Measurements from ENCODE around the gene AEBP2. TPM values are rescaled to one million over a fixed set of nuclear protein-coding genes. Genes with fewer than 3 reads are reported as not detected.

The AEBP2 gene
- polyA plus RNA-seq, 3 donors = 59.1 to 67.9 (median 64.1) TPM

GRCh38 chr12:19496219-19496878 lies 57.1 kb downstream of the AEBP2 start:
- no peak for DNase-seq (ENCODE audit: low read depth in 3 of 3, low spot score in 2 of 3)

GRCh38 chr12:19498099-19498498 lies 58.8 kb downstream of the AEBP2 start:
- no peak for DNase-seq (ENCODE audit: low read depth in 3 of 3, low spot score in 2 of 3)

GRCh38 chr12:19499030-19499429 lies 59.7 kb downstream of the AEBP2 start:
- no peak for DNase-seq (ENCODE audit: low read depth in 3 of 3, low spot score in 2 of 3)

- no peak for DNase-seq (ENCODE audit: low read depth in 3 of 3, low spot score in 2 of 3)
These were observed 67.2 kb downstream of the AEBP2 start for GRCh38 chr12:19506497-19506896.

DNA sequence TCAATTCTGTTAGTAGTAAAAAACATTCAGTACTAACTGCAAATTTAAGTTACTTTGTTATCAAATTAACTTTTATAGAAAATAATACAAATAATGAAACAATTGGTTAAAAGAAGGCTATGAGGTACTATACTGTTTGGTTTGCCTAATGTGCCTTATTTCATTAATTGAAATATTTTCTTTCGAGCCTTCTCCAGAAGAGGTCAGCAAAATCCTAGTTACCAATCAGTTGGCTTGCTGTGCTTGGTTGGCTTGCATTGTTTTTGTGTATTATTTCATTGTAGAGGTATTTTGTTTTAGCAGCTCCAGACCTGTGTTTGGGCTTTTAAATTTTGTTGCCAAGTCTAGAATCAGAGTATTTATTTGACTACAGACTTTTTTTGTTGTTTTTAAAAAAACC lies 68.5 kb downstream of the AEBP2 start:
- no peak for DNase-seq (ENCODE audit: low read depth in 3 of 3, low spot score in 2 of 3)

- DNase-seq (ENCODE audit: low read depth in 3 of 3, low spot score in 2 of 3) = no peak
These were observed 71.2 kb downstream of the AEBP2 start for GRCh38 chr12:19510461-19510860.

- no peak for DNase-seq (ENCODE audit: low read depth in 3 of 3, low spot score in 2 of 3)
These were observed 75.9 kb downstream of the AEBP2 start for GRCh38 chr12:19515179-19515578.

DNA sequence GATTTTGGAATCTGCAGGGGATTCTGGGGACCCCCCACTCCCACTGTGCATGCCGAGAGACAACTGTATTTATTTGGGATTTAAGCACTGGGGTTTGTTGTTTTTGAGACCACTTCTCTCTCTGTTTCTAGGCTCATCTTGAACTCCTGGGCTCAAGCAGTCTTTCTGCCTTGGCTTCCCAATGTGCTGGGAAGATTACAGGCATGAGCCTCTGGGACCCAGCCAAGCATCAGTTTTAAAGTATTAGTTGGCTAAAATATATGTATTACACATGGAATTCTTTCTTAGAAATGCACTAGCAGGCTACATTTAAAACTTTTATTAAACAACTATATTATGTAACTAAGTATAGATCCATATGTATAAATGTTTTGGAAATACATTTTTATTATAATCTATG lies 78.3 kb downstream of the AEBP2 start:
- DNase-seq (ENCODE audit: low read depth in 3 of 3, low spot score in 2 of 3) = no peak

DNA sequence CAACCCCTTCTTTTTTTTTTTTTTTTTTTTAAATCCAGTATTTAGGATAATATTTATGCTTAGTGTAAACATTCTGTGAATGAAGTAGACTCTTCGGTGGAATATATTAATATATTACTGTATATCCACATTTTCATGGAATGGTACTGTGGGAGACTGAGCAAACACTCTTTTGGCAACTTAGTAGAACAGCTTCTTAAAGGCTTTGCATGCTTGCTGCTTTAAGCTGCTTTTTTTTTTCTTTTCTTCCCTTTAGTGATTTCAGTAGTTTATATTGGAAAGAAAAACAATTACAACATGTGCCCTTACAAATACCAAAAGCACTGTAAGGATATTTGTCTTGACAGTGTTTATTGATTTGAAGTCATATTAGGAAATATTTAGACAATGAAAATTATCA lies 78.9 kb downstream of the AEBP2 start:
- no peak for DNase-seq (ENCODE audit: low read depth in 3 of 3, low spot score in 2 of 3)

DNA sequence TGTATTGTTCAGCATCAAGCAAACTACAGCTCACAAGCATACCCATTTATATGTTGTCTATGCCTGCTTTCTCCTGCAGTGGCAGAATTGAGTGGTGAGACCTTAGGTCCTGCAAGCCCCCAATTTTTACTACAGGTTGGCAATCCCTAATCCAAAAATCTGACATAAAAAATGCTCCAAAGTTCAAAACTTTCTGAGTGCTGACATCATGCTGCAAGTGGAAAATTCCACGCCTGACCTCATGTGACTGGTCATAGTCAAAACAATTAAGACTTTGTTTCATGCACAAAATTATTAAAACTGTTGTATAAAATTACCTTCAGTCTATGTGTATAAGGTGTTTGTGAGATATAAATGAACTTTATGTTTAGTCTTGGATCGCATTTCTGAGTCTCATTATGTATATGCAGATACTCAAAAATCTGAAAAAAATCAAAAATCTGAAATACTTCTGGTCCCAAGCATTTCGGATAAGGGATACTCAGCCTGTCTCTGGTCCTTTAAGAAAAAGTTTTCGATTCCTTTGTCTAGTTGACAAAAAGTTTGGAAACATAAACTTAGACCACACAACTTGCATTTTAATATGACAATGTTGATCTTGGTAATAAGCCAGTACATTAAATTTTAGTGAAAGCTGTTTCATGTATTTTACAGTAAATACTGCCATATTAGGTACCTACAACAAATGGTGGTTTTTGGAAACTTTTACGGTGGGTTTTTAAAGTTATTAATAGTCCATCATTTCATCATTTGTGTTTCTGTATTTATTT lies 81.5 kb downstream of the AEBP2 start:
- no peak for DNase-seq (ENCODE audit: low read depth in 3 of 3, low spot score in 2 of 3)

- DNase-seq (ENCODE audit: low read depth in 3 of 3, low spot score in 2 of 3) = no peak
These were observed 86.0 kb downstream of the AEBP2 start for GRCh38 chr12:19525274-19525673.

DNA sequence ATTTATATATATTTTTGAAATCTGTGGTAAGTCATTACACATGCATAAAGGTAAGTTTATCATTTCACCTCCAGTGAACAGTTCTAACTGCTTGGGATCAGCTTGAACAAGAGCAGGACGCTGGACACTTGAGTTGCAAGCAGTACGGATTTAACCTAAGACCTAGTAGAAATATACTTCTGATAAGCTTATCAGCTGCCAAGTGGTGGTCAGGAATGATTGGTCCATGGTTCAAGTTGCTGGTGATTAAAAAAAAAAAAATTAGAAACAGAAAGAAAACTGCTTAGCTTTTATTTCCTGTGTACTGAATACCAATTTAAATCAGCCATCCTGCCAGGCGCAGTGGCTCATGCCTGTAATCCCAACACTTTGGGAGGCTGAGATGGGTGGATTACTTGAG lies 88.6 kb downstream of the AEBP2 start:
- no peak for DNase-seq (ENCODE audit: low read depth in 3 of 3, low spot score in 2 of 3)

DNA sequence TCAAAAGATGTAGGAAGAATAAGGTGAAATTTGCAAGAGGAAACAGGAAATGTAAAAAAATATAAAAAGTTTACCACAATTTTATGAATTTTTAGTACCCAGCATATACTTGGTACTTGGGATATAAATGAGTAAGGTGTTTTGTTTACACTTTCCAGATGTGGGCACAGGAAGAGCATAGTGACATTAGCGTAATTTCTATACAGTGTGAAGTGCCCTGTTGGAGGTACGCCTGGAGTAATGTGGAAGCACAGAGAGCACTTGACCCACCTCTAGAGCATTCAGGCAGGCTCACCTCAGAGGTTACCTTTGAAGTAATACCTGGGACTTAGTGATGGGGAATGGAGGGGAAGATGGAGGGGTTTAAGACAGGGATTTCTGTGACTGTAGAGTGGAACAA lies 89.5 kb downstream of the AEBP2 start:
- DNase-seq (ENCODE audit: low read depth in 3 of 3, low spot score in 2 of 3) = no peak

GRCh38 chr12:19529951-19530636 lies 90.8 kb downstream of the AEBP2 start:
- no peak for DNase-seq (ENCODE audit: low read depth in 3 of 3, low spot score in 2 of 3)

- no peak for DNase-seq (ENCODE audit: low read depth in 3 of 3, low spot score in 2 of 3)
These were observed 91.3 kb downstream of the AEBP2 start for GRCh38 chr12:19530637-19531023.

- DNase-seq (ENCODE audit: low read depth in 3 of 3, low spot score in 2 of 3) = no peak
These were observed 94.3 kb downstream of the AEBP2 start for GRCh38 chr12:19533567-19533966.

DNA sequence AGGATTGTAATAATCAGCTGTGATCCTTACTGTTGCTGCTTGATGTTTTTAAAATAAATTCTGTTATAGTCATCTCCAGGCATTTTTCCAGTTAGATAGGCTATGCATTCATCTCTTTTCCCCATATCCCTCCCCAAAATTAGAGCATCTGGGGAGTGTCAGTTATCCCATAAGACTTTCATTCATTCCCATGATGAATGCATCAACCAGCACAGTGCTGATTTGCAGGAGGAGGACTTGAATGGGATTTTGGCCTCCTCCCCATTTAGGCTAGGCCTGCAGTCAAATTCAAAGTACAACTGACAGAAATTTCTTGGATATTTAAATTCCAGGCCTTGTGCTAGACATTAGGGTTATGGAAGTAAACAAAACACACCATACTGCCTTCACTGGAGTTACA lies 99.8 kb downstream of the AEBP2 start:
- DNase-seq (ENCODE audit: low read depth in 3 of 3, low spot score in 2 of 3) = no peak

- no peak for DNase-seq (ENCODE audit: low read depth in 3 of 3, low spot score in 2 of 3)
These were observed 100.5 kb downstream of the AEBP2 start for GRCh38 chr12:19539836-19540235.

DNA sequence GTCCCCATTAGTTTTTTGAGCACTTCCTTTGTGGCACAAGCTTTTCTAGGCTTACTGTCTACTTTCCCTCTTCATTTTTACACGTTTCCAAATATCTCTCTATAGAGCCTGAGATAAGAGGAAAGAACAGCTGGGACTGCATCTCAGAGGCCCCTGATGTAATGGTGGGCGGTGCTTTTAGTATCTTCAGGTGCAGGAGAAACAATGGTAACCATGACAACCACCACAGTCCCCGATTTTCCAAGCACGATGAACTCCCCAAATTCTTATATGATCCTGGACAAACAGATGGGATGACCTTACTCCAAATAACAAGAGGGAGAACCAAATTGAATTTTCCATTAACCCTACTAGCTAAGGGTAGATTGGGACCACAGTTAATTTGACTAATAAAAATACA lies 103.3 kb downstream of the AEBP2 start:
- DNase-seq (ENCODE audit: low read depth in 3 of 3, low spot score in 2 of 3) = no peak

DNA sequence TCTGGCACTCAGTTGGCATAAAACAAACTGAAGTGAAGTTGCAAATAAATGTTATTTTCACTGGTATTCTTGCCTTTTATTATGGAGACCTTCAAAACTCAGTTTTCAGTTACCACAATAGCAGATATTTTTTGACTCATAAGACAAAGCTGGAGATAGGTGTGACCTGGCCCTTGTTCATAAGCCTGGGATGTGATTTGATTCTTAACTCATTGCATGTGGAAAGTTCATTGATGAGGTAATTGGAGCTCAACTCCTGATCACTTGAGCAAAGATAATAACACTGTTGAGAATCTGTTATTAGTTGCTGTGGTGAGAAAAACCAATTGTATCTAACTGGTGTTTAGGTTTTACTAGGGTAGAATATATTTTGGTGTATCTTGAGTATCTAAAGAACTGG lies 105.1 kb downstream of the AEBP2 start:
- DNase-seq (ENCODE audit: low read depth in 3 of 3, low spot score in 2 of 3) = no peak

- DNase-seq (ENCODE audit: low read depth in 3 of 3, low spot score in 2 of 3) = no peak
These were observed 106.0 kb downstream of the AEBP2 start for GRCh38 chr12:19545301-19545700.

GRCh38 chr12:19546027-19546426 lies 106.7 kb downstream of the AEBP2 start:
- DNase-seq (ENCODE audit: low read depth in 3 of 3, low spot score in 2 of 3) = no peak

Measured in right renal cortex interstitium (tissue), 3 donors.